GM12878 (cell line): ENCODE data around the gene EEF1B2. TPM values are rescaled to one million over a fixed set of nuclear protein-coding genes. Genes with fewer than 3 reads are reported as not detected.
A peak's percentile ranks its signal among the peaks of the same experiment; 100 is the strongest.

ENCODE experiments used
- ATF2 ChIP-seq: IDR thresholded peaks from 2 replicates; pipeline ENCODE4 v1.6.1; 2012; ENCODE audit warnings: low read length, inconsistent platforms
- BACH1 ChIP-seq: fragments of 450-650 bp; IDR thresholded peaks from 2 replicates; pipeline ENCODE4 v1.6.1; 2017; ENCODE audit warnings: mild to moderate bottlenecking, borderline replicate concordance
- BMI1 ChIP-seq: fragments of 450-650 bp; IDR thresholded peaks from 2 replicates; pipeline ENCODE4 v1.6.1; 2016; ENCODE audit warnings: mild to moderate bottlenecking, moderate library complexity, borderline replicate concordance
- CREM ChIP-seq: IDR thresholded peaks from 2 replicates; pipeline ENCODE4 v1.6.1; 2014; ENCODE audit warnings: antibody characterized with exemption, low read depth
- CUX1 ChIP-seq: IDR thresholded peaks from 2 replicates; pipeline ENCODE4 v1.6.1; 2012; ENCODE audit warnings: improper control_type of control experiment, low read depth, low read length; ENCODE audit not compliant: insufficient replicate concordance
- FOXK2 ChIP-seq: fragments of 450-650 bp; IDR thresholded peaks from 2 replicates; pipeline ENCODE4 v1.6.1; 2017; ENCODE audit warnings: mild to moderate bottlenecking, moderate library complexity
- FOXM1 ChIP-seq: IDR thresholded peaks from 2 replicates; pipeline ENCODE4 v1.6.1; 2012; ENCODE audit warnings: low read depth, mild to moderate bottlenecking, inconsistent platforms, low read length, moderate library complexity
- GABPA ChIP-seq: IDR thresholded peaks from 2 replicates; pipeline ENCODE4 v1.6.1; 2014; ENCODE audit warnings: antibody characterized with exemption, low read depth, mild to moderate bottlenecking, inconsistent platforms
- HDAC6 ChIP-seq: fragments of 200-600 bp; sonication (generic); IDR thresholded peaks from one replicate; pipeline ENCODE4 v1.8.0; 2017; ENCODE audit warnings: antibody characterized with exemption; ENCODE audit not compliant: unreplicated experiment
- HDGF ChIP-seq: fragments of 450-650 bp; IDR thresholded peaks from 2 replicates; pipeline ENCODE4 v1.6.1; 2016; ENCODE audit warnings: antibody characterized with exemption
- LARP7 ChIP-seq: fragments of 450-650 bp; IDR thresholded peaks from 2 replicates; pipeline ENCODE4 v1.6.1; 2017; ENCODE audit warnings: mild to moderate bottlenecking
- MEF2B ChIP-seq: fragments of 450-650 bp; IDR thresholded peaks from 2 replicates; pipeline ENCODE4 v1.6.1; 2018; ENCODE audit warnings: mild to moderate bottlenecking, moderate library complexity; ENCODE audit not compliant: partially characterized antibody, poor library complexity, severe bottlenecking
- NFXL1 ChIP-seq: fragments of 450-650 bp; IDR thresholded peaks from 2 replicates; pipeline ENCODE4 v1.6.1; 2017; ENCODE audit warnings: antibody characterized with exemption, mild to moderate bottlenecking, borderline replicate concordance
- NR2C1 ChIP-seq: fragments of 450-650 bp; IDR thresholded peaks from 2 replicates; pipeline ENCODE4 v1.6.1; 2017; ENCODE audit warnings: antibody characterized with exemption, mild to moderate bottlenecking, moderate library complexity
- NR2C2 ChIP-seq: IDR thresholded peaks from 2 replicates; pipeline ENCODE4 v1.6.1; 2011; ENCODE audit warnings: borderline replicate concordance, low read depth; ENCODE audit not compliant: control insufficient read depth, insufficient read length
- PAX8 ChIP-seq: fragments of 450-650 bp; IDR thresholded peaks from 2 replicates; pipeline ENCODE4 v1.6.1; 2017; ENCODE audit warnings: mild to moderate bottlenecking, moderate library complexity
- RAD51 ChIP-seq: fragments of 450-650 bp; IDR thresholded peaks from 2 replicates; pipeline ENCODE4 v1.6.1; 2016; ENCODE audit warnings: moderate library complexity, mild to moderate bottlenecking, inconsistent platforms
- SIX5 ChIP-seq: IDR thresholded peaks from 2 replicates; pipeline ENCODE4 v1.6.1; 2011; ENCODE audit warnings: mild to moderate bottlenecking, low read depth, low read length, moderate library complexity; ENCODE audit not compliant: severe bottlenecking
- SKIL ChIP-seq: fragments of 450-650 bp; IDR thresholded peaks from 2 replicates; pipeline ENCODE4 v1.6.1; 2017; ENCODE audit warnings: mild to moderate bottlenecking, low read depth, inconsistent platforms; ENCODE audit not compliant: poor library complexity, severe bottlenecking
- SPI1 ChIP-seq: IDR thresholded peaks from 2 replicates; pipeline ENCODE4 v1.6.1; 2011; ENCODE audit warnings: low read depth, mild to moderate bottlenecking, low read length, moderate library complexity, borderline replicate concordance; ENCODE audit not compliant: insufficient read depth
- SREBF1 ChIP-seq: IDR thresholded peaks from 2 replicates; pipeline ENCODE4 v1.6.1; 2012; ENCODE audit warnings: mild to moderate bottlenecking, low read length
- SUZ12 ChIP-seq: fragments of 200-600 bp; sonication (generic); IDR thresholded peaks from one replicate; pipeline ENCODE4 v1.6.1; 2018; ENCODE audit warnings: antibody characterized with exemption, mild to moderate bottlenecking; ENCODE audit not compliant: unreplicated experiment
- polyA plus RNA-seq, 11 experiments: library from polyadenylated mRNA; depleted of rRNA in 4 of 11; unstranded in 6 of 11; stranded (reverse) in 5 of 11; fragments of >200 nt; fragmentation: Nextera tagmentation in 4 of 11; fragmentation: Illumina TruSeq in 1 of 11; extraction: Ambion mirVana in 4 of 11; extraction: Trizol in 1 of 11; gene quantifications; 1 replicate in 1 of 11; 2 replicates in 10 of 11; pipeline versions ENCODE4 v1.2.1 to v1.2.3, GENCODE V29; 2011 to 2016; ENCODE audit warnings: inconsistent platforms in 2 of 11, missing spikeins in 2 of 11, low read depth in 1 of 11
- total RNA-seq, 4 experiments: library from RNA; depleted of rRNA in 3 of 4; stranded (reverse); fragments of >200 nt in 3 of 4; fragmentation: Illumina TruSeq in 1 of 4; extraction: Trizol in 1 of 4; gene quantifications; 2 replicates each; pipeline versions ENCODE4 v1.2.1 to v1.2.3, GENCODE V29; 2013 to 2021

EEF1B2 gene
- total and polyA plus RNA-seq, 10 of the 15 experiments (the other 5 are each of a cell fraction or from before 2014, with no cell fraction given), result 719 to 2,110 (median 1,232) TPM

- 0 out of 2 replicates have a peak, but pooled peaks have one; percentile 17 for TF ChIP-seq FOXM1
- TF ChIP-seq NR2C1, result peak; percentile 99
- peak; percentile 16; the same call in 1 of the 2 replicates for TF ChIP-seq HDGF
- peak; percentile 9 for TF ChIP-seq MEF2B
- no peak for TF ChIP-seq BMI1
- 0 out of 2 replicates have a peak, but pooled peaks have one; percentile 34 for TF ChIP-seq SPI1
- no peak for TF ChIP-seq SKIL
- TF ChIP-seq PAX8, result no peak
- no peak for TF ChIP-seq SUZ12
- peak; percentile 91 for TF ChIP-seq GABPA
- TF ChIP-seq SREBF1, result peak; percentile 57; the same call in 1 of the 2 replicates
- TF ChIP-seq NR2C2, result peak; percentile 82
- TF ChIP-seq HDAC6, result no peak
- TF ChIP-seq ATF2, result peak; percentile 3; the same call in 1 of the 2 replicates
- no peak for TF ChIP-seq CUX1
- TF ChIP-seq CREM, result peak; percentile 74; the same call in 1 of the 2 replicates
- peak; percentile 74 for TF ChIP-seq RAD51
- TF ChIP-seq SIX5, result peak; percentile 23
- no peak; the same call in 1 of the 2 replicates for TF ChIP-seq FOXK2
- TF ChIP-seq NFXL1, result no peak
- peak; percentile 65; the same call in 1 of the 2 replicates for TF ChIP-seq BACH1
- TF ChIP-seq LARP7, result 0 out of 2 replicates have a peak, but pooled peaks have one; percentile 54
Measured at GRCh38 chr2:206159346-206160124, at the start of gene EEF1B2, which contains the start of gene NDUFS1 (continued).
